Measurements from ENCODE around the gene NDUFS2. TPM values are rescaled to one million over a fixed set of nuclear protein-coding genes. Genes with fewer than 3 reads are reported as not detected.

Gene NDUFS2
- total and polyA plus RNA-seq, 9 of the 15 experiments (the other 6 are each of a cell fraction or from before 2014, with no cell fraction given) = 70.0 to 176 (median 141) TPM

- TF ChIP-seq, protein P1, sequence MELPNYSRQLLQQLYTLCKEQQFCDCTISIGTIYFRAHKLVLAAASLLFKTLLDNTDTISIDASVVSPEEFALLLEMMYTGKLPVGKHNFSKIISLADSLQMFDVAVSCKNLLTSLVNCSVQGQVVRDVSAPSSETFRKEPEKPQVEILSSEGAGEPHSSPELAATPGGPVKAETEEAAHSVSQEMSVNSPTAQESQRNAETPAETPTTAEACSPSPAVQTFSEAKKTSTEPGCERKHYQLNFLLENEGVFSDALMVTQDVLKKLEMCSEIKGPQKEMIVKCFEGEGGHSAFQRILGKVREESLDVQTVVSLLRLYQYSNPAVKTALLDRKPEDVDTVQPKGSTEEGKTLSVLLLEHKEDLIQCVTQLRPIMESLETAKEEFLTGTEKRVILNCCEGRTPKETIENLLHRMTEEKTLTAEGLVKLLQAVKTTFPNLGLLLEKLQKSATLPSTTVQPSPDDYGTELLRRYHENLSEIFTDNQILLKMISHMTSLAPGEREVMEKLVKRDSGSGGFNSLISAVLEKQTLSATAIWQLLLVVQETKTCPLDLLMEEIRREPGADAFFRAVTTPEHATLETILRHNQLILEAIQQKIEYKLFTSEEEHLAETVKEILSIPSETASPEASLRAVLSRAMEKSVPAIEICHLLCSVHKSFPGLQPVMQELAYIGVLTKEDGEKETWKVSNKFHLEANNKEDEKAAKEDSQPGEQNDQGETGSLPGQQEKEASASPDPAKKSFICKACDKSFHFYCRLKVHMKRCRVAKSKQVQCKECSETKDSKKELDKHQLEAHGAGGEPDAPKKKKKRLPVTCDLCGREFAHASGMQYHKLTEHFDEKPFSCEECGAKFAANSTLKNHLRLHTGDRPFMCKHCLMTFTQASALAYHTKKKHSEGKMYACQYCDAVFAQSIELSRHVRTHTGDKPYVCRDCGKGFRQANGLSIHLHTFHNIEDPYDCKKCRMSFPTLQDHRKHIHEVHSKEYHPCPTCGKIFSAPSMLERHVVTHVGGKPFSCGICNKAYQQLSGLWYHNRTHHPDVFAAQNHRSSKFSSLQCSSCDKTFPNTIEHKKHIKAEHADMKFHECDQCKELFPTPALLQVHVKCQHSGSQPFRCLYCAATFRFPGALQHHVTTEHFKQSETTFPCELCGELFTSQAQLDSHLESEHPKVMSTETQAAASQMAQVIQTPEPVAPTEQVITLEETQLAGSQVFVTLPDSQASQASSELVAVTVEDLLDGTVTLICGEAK (IDR thresholded peaks at IDR 0.05) = peak; percentile 35; the same call in 1 of the 2 replicates
- TF ChIP-seq, protein P1 (CRISPR knock-in tag; IDR thresholded peaks at IDR 0.05) = no peak
- TF ChIP-seq NR2C1 (IDR thresholded peaks at IDR 0.05) (no peak), NR2C1 (tag; IDR thresholded peaks at IDR 0.05) (no peak), NFIX (CRISPR knock-in tag; IDR thresholded peaks at IDR 0.05; ENCODE audit: low read depth) (no peak), ZBTB43 (CRISPR knock-in tag; IDR thresholded peaks at IDR 0.05) (no peak), GTF3C2 (IDR thresholded peaks at IDR 0.05; ENCODE audit: borderline replicate concordance, extremely low read depth, insufficient read length) (no peak), PHTF2 (CRISPR knock-in tag; IDR thresholded peaks at IDR 0.05) (no peak), PYGO2 (tag; IDR thresholded peaks at IDR 0.05) (no peak), ZNF699 (CRISPR knock-in tag; IDR thresholded peaks at IDR 0.05; ENCODE audit: insufficient replicate concordance) (no peak), POLR2A (conservative IDR thresholded peaks at IDR 0.05) (peak; percentile 62; the same call in 1 of the 2 replicates), PCBP2 (IDR thresholded peaks at IDR 0.05; ENCODE audit: low read depth, low read length, poor library complexity, severe bottlenecking) (no peak), BRD9 (IDR thresholded peaks at IDR 0.05; ENCODE audit: low read depth, partially characterized antibody) (no peak), PCBP1 (IDR thresholded peaks at IDR 0.05; ENCODE audit: low read depth, low read length, poor library complexity, severe bottlenecking) (no peak), MAZ (CRISPR knock-in tag; conservative IDR thresholded peaks at IDR 0.05 in 1 of 2, IDR thresholded peaks at IDR 0.05 in 1 of 2) (no peak)
- TF ChIP-seq, protein P2, sequence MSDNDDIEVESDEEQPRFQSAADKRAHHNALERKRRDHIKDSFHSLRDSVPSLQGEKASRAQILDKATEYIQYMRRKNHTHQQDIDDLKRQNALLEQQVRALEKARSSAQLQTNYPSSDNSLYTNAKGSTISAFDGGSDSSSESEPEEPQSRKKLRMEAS (CRISPR knock-in tag; IDR thresholded peaks at IDR 0.05) = no peak
Measured at GRCh38 chr1:161162052-161162451, 40.1 kb upstream of the NDUFS2 start (continued).
